Upper lobe of right lung (tissue), 1 donor: ENCODE measurements around the gene GALR3. TPM values are rescaled to one million over a fixed set of nuclear protein-coding genes. Genes with fewer than 3 reads are reported as not detected.

Experiments
- ATAC-seq: fragments of 200-7000 bp; cut with Tn5 transposase; one replicate; pipeline ENCODE4 v1.9.1; 2020; ENCODE audit warnings: mild to moderate bottlenecking, moderate library complexity
- DNase-seq: peaks from one replicate; pipeline ENCODE4 v3.0.0-alpha.2; 2020
- H3K27ac ChIP-seq: fragments of 200-600 bp; one replicate; pipeline ENCODE4 v1.8.0; 2022
- H3K27me3 ChIP-seq: fragments of 200-600 bp; one replicate; pipeline ENCODE4 v1.8.0; 2022; ENCODE audit warnings: mild to moderate bottlenecking
- H3K36me3 ChIP-seq: fragments of 200-600 bp; one replicate; pipeline ENCODE4 v1.8.0; 2022
- H3K4me1 ChIP-seq: fragments of 200-600 bp; one replicate; pipeline ENCODE4 v1.8.0; 2022
- H3K4me3 ChIP-seq: fragments of 200-600 bp; one replicate; pipeline ENCODE4 v1.8.0; 2022; ENCODE audit warnings: mild to moderate bottlenecking
- H3K9me3 ChIP-seq: fragments of 200-600 bp; one replicate; pipeline ENCODE4 v1.8.0; 2022
- CTCF ChIP-seq: fragments of 200-600 bp; IDR thresholded peaks from one replicate; pipeline ENCODE4 v1.8.0; 2022; ENCODE audit warnings: antibody characterized with exemption
- intact Hi-C: fragments of 100-400 bp; cut with DNase I; formaldehyde crosslinking; loops from one replicate; pipeline ENCODE4 v1.11.0; 2022
- total RNA-seq: library from RNA; stranded (reverse); fragmentation: NEBNext Ultra II Directional; extraction: Animal tissue kit (Norgen Biotek cat#: 25700); gene quantifications from one replicate; pipeline ENCODE4 v1.2.1, GENCODE V29; 2021
- donor health status: DM: no; HTN: yes; CAD: no; lungs with severe emphysema.

The GALR3 gene
- total RNA-seq, 1 donor from 2014 or later: not detected

GRCh38 chr22:37827056-37827455 lies 3.9 kb downstream of the GALR3 start:
- no peak overlapping the region for H3K27ac ChIP-seq

GRCh38 chr22:37830093-37830842 lies 7.1 kb downstream of the GALR3 start:
- peaks cover 64% of the 10 kb centered on the region for H3K36me3 ChIP-seq
- no peak overlapping the region for H3K27ac ChIP-seq
- intact Hi-C loops: no loop called here
- no peak for DNase-seq
- TF ChIP-seq CTCF: no peak
- H3K4me3 ChIP-seq: no peak overlapping the region
- H3K9me3 ChIP-seq: no peaks in the 10 kb centered on the region
- ATAC-seq: no peak
- no peaks in the 10 kb centered on the region for H3K4me1 ChIP-seq
- no peaks in the 10 kb centered on the region for H3K27me3 ChIP-seq

More at GRCh38 chr22:37827056-37827455, 3.9 kb downstream of the GALR3 start:
- no peaks in the 10 kb centered on the region for H3K9me3 ChIP-seq
- H3K4me1 ChIP-seq: no peaks in the 10 kb centered on the region
- ATAC-seq (no peak), DNase-seq (no peak)
- H3K4me3 ChIP-seq: no peak overlapping the region
- peaks cover 34% of the 10 kb centered on the region for H3K36me3 ChIP-seq
- intact Hi-C loops: no loop called here
- H3K27me3 ChIP-seq: peaks cover 20% of the 10 kb centered on the region
- no peak for TF ChIP-seq CTCF

GRCh38 chr22:37831472-37831871 lies 8.3 kb downstream of the GALR3 start:
- Histone ChIP-seq H3K27ac (no peak overlapping the region), H3K4me3 (no peak overlapping the region), H3K9me3 (no peaks in the 10 kb centered on the region), H3K27me3 (no peaks in the 10 kb centered on the region), H3K36me3 (peaks cover 71% of the 10 kb centered on the region), H3K4me1 (no peaks in the 10 kb centered on the region)
- intact Hi-C loops: no loop called here
- no peak for DNase-seq
- ATAC-seq: no peak
- TF ChIP-seq CTCF: no peak

- Histone ChIP-seq H3K27ac (no peak overlapping the region), H3K4me3 (no peak overlapping the region), H3K36me3 (peaks cover 79% of the 10 kb centered on the region), H3K27me3 (no peaks in the 10 kb centered on the region), H3K9me3 (no peaks in the 10 kb centered on the region), H3K4me1 (no peaks in the 10 kb centered on the region)
- TF ChIP-seq CTCF: no peak
- ATAC-seq (no peak), DNase-seq (no peak)
- intact Hi-C loops: no loop called here
These were observed 9.1 kb downstream of the GALR3 start for GRCh38 chr22:37832022-37832857.

- no peak for TF ChIP-seq CTCF
- Histone ChIP-seq H3K36me3 (peaks cover 28% of the 10 kb centered on the region), H3K27ac (no peak overlapping the region), H3K27me3 (no peaks in the 10 kb centered on the region), H3K4me1 (peaks cover 9% of the 10 kb centered on the region), H3K9me3 (no peaks in the 10 kb centered on the region), H3K4me3 (no peak overlapping the region)
- intact Hi-C loops: no loop called here
- ATAC-seq (no peak), DNase-seq (no peak)
These were observed 19.0 kb downstream of the GALR3 start for GRCh38 chr22:37842015-37842793.
